ENCODE measurements around the gene RNASE4. TPM values are rescaled to one million over a fixed set of nuclear protein-coding genes. Genes with fewer than 3 reads are reported as not detected.

The RNASE4 gene
- total RNA-seq, 1 donor from 2014 or later: 135 TPM

DNA sequence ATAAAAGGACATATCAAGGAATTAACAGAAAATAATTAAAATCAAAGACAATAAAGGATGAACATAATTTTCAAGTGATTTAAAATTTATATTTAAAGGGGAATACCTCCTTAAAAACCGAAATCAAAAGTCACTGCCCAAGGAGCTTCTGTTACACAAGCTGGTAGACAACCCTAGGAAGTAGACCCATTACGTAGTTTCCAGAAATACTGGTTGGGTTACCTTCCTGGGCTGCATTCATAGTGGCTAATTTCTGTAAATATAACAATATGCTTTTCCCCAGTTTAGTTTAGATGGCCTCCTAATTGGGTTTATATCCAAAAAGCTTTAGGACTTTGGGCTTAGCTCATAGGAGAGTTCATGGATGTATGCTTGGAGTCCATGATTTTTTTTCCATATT is 59.2 kb downstream of the RNASE4 start:
- DNase-seq (ENCODE audit: low spot score): no peak

DNA sequence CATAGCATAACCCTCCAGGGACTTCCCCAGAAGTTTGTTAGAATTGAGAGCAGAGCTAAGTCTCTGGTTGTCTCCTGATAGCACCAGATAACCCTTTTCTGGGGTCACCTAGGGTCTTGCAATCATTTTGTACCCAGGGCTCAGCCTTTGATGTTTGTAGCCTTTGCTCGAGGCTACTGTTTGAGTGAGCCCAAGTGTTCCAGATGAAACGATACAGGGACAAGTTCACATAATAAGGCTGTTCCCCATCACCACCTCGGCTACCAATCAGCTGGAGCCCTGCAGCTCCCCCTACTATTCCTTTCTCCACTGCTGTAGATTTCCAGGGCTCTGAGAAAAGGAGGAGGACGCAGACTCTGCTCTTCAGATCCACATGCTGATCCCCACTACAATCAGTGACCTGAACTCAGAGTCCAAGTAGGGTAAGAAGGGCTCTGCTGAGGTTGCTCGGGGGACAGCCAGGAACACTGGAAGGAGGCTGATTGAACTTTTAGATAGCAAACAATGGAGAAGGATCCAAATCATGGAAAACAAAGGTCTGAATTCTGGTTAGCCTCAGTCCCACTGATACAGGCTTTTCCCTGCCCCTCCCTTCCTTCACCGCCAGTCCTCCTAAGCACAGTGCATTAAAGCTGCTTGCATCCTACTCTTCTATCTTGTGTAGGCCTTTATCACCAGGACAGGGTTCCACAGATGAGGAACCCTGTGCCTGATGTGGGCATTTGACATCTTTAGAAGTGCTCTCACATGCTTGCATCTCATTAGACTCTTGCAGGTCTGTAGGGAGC is 61.4 kb downstream of the RNASE4 start, which contains the start of gene EDDM3A:
Gene EDDM3A (plus strand): TSS at position 317 of the 788 bp plus-strand sequence. CDS start 1,694 bp downstream, outside the sequence.
- no peak for DNase-seq (ENCODE audit: low spot score)

DNA sequence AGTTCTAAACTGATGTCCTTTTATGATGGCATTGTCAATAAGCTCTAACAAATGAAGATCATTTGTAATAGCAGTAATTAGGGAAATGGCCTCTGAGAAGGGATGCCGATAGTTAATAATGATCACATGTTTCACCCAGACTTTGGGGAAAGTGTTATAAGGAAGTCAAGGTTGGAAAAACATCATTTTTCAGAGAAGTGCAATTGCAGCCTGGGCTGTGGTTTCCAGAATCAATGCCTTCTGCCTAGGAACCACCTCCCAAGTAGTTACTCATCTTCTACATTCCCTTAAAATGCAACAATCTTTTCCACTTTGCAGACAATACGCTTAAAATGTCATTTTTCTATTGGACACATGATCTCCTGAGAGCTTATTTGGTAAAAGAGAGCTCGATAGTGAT is 62.2 kb downstream of the RNASE4 start:
- DNase-seq (ENCODE audit: low spot score): no peak

DNA sequence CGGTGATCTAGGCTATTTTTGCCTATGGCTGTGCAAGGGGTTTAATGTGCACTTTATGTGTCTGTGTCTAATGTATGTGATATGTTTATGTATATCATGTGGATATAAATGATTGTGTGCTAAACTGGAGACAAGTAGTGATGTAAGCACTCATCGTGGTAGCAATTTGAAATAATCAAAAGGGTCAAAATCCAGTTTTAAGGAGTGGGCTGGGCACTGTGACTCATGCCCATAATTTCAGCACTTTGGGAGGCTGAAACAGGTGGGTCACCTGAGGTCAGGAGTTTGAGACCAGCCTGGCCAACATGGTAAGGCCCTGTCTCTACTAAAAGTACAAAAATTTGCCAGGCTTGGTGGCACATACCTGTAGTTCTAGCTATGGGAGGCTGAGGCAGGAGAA is 64.1 kb downstream of the RNASE4 start:
- DNase-seq (ENCODE audit: low spot score): no peak

DNA sequence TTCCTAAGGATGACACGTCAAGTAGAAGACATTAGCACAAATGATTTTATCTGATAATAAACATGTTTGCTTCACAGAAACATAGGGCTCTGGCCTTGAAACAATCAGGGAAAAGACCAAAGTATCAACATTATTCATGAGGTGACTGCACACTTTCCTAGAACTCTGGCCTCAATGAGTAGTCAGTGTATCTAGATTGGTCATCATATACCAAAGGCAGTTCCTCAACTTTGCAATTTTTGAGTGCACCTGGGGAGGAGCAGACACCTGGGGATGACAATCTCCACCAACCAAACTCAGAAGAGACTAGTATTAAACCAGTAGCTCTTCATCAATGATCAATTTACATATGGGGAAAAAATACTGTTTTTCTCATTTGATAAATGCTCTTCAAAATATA is 65.8 kb downstream of the RNASE4 start:
- no peak for DNase-seq (ENCODE audit: low spot score)

Other genes with a start within 250 kb of the RNASE4 start
- 0.92 TPM for gene KLHL33, start 248.4 kb upstream of the RNASE4 start, total RNA-seq
- 35.4 TPM for gene OSGEP, start 229.7 kb upstream of the RNASE4 start, total RNA-seq
- gene APEX1, start 229.3 kb upstream of the RNASE4 start, total RNA-seq: 129 TPM
- gene PIP4P1, start 223.1 kb upstream of the RNASE4 start, total RNA-seq: 44.3 TPM
- gene PNP, start 215.2 kb upstream of the RNASE4 start, total RNA-seq: 61.5 TPM
- gene RNASE10, start 179.0 kb upstream of the RNASE4 start, total RNA-seq: 0.86 TPM
- gene RNASE9, start 123.5 kb upstream of the RNASE4 start, total RNA-seq: not detected
- gene RNASE11, start 96.6 kb upstream of the RNASE4 start, total RNA-seq: not detected
- gene RNASE12, start 93.2 kb upstream of the RNASE4 start, total RNA-seq: not detected
- not detected for gene OR6S1, start 42.9 kb upstream of the RNASE4 start, total RNA-seq
- gene ANG, start 4.2 kb downstream of the RNASE4 start, total RNA-seq: 110 TPM
- not detected for gene EDDM3A, start 61.3 kb downstream of the RNASE4 start, total RNA-seq
- not detected for gene EDDM3B, start 83.8 kb downstream of the RNASE4 start, total RNA-seq
- gene RNASE6, start 96.7 kb downstream of the RNASE4 start, total RNA-seq: 17.3 TPM
- 609 TPM for gene RNASE1, start 118.3 kb downstream of the RNASE4 start, total RNA-seq
- 0.52 TPM for gene RNASE3, start 206.8 kb downstream of the RNASE4 start, total RNA-seq

Data from mucosa of gallbladder (tissue), 1 donor.